Esophagus muscularis mucosa (tissue), 3 donors: Measurements from ENCODE around the gene PDIA5.

Experiments used
- CTCF ChIP-seq, 3 experiments: fragments of 200-600 bp in 2 of 3; fragments of 450-650 bp in 1 of 3; sonication (generic) in 2 of 3; IDR thresholded peaks; one replicate each; pipeline ENCODE4 v1.5.1; 2017 to 2019; ENCODE audit warnings: antibody characterized with exemption in 3 of 3, mild to moderate bottlenecking in 2 of 3, moderate library complexity in 1 of 3
- POLR2AphosphoS5 ChIP-seq, 2 donors: sonication (generic); formaldehyde crosslinking; IDR thresholded peaks; one replicate each; pipeline ENCODE4 v1.6.1; 2017; ENCODE audit warnings: antibody characterized with exemption in 2 of 2

- TF ChIP-seq POLR2AphosphoS5 (IDR thresholded peaks at IDR 0.05) (no peak), CTCF (IDR thresholded peaks at IDR 0.05) (no peak)
These were observed 8.3 kb upstream of the PDIA5 start for GRCh38 chr3:123058505-123058904.
